GM12873 (cell line): ENCODE results near the gene TDRD7.

Source experiments
- CTCF ChIP-seq: IDR thresholded peaks from 2 replicates; pipeline ENCODE4 v1.5.1; 2012; ENCODE audit warnings: low read depth, mild to moderate bottlenecking, moderate library complexity, low read length, control low read depth; ENCODE audit not compliant: insufficient read depth; ENCODE audit errors: missing control alignments

The TDRD7 gene

GRCh38 chr9:97505845-97506244 lies 93.9 kb downstream of the TDRD7 start:
- no peak for TF ChIP-seq CTCF

DNA sequence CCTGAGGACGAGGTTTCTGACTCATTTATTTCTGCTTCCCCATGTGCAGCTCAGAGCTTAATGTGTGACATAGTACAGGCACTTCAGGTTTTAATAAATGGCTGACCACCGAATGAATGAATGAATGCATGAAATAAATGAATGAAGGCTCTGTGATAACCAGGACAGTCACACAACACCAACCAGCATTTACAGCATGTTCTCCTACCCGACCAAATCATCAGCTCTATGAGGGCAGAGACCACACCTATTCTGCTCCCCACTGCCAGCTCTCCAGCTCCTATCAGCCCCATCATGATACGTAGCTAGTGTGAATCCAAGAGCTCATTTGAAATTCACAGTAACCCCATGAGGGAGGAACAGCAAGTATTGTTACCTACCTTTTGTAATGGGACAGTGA lies 94.4 kb downstream of the TDRD7 start:
- TF ChIP-seq CTCF = no peak

DNA sequence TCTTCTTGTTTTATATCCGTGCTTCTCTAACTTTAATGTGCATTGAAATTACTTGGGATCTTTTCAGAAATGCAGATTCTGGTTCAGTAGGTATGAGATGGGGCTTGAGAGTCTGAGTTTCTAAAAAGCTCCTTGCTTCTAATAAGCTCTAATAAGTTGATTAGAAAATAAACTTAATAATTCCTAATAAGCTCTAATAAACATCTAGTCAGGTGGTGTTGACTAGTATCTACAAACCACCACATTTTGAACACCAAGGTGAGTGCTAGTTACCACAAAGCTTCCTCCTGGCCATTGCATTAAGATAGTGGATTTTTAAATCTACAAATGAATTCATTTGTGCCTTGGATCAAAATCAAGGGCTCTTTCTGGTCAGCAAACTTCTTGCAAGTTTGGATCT lies 94.9 kb downstream of the TDRD7 start:
- TF ChIP-seq CTCF = no peak

DNA sequence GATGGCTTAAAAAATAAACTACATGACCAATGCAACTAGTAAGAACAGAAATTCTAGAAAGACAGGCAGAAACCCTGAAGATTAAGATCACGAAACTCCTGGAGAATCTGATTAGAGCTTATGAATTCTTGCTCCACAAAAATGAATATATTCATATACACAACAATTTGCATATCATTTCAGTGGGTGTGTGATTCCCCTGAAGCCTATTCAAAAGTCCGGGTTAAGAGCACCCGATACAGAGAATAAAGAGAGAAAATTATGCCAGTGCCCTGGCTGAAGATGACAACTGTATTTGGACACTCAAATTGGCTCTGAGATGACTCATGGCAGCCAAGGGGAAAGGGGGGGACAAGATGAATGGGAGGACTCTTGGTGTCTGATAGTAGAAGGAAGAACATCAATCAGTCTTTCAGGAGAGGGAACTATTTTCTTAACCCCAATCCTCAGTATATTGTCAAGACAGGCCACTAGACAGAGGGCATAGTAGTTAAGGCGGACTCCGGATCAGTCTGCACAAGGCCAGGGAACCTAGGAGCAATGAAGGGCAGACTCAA lies 95.6 kb downstream of the TDRD7 start:
- no peak for TF ChIP-seq CTCF

- no peak for TF ChIP-seq CTCF
These were observed 97.0 kb downstream of the TDRD7 start for GRCh38 chr9:97508852-97509251.

GRCh38 chr9:97510797-97511654 lies 99.1 kb downstream of the TDRD7 start:
- TF ChIP-seq CTCF = no peak

DNA sequence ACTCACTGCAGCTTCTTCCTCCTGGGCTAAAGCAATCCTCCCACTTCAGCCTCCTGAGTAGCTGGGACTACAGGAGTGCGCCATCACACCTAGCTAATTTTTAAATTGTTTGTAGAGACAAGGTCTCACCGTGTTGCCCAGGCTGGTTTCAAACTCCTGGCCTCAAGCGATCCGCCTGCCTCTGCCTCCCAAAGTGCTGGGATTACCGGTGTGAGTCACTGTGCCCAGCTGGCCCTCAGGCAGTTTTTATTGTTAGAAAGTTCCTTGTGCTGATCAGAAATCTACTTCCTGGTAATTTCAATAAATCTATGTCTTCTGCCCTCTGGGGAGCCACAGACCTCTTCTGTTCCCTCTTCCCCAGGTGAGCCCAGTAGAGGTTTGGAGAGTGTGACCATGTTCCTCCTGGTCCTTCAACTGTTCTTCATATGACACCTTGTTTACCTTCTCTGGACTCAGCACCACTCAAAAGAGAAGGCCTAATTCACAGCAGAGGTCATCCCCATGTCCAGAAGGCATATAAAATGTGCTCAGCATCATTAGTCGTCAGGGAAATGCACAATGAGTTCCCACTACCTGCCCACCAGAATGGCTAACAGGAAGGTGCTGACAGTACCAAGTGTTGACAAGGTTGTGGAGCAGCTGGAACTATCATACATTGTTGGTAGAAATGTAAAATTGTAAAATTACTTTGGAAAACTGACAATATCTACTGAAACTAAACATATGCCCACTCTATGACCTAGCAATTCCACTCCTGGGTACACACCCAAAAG lies 99.9 kb downstream of the TDRD7 start:
- no peak for TF ChIP-seq CTCF
